ENCODE results near the gene MAP3K9.
A peak's percentile ranks its signal among the peaks of the same experiment; 100 is the strongest.
"Not testable (repeated sequence)": the region's sequence is repeated elsewhere in the genome, so short reads cannot be mapped to it uniquely, and the experiment has no call there.

MAP3K9 gene

DNA sequence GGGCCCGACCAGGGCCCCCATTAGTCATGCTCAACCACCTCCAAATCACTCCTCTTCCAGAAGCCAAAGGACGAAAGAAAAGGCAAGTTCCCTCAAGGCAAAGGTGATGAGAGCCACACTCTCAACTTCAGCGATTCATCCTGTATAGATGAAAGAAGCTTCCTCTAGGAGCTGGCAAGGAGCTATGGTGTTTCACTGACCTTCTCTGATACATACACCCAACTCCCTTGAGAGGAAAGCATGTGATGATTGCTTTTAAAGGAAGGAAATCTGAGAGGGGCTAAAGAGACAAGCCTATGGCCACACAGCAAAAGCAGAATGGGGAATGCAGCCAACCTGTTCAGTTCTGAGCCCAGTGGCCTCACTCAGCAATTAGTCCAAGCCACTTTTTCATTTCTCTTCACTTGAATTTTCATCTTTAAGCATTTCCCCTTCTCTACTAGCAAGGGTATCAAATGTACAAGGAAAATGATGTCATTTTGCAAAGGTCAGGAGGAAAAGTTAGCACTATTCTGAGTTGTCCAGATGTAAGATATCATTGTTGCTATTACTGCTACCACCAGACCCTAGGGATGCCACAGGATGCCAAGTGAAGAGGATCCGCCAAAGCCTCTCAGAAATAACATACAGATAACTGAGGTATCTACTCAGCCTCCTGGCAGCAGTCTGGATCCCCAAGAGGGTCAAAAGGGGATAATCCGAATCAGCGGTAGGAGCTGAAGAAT, 82.5 kb downstream of the MAP3K9 start:
- DNase-seq (ENCODE audit: low read depth in 2 of 3, low spot score in 1 of 3) = no peak

DNA sequence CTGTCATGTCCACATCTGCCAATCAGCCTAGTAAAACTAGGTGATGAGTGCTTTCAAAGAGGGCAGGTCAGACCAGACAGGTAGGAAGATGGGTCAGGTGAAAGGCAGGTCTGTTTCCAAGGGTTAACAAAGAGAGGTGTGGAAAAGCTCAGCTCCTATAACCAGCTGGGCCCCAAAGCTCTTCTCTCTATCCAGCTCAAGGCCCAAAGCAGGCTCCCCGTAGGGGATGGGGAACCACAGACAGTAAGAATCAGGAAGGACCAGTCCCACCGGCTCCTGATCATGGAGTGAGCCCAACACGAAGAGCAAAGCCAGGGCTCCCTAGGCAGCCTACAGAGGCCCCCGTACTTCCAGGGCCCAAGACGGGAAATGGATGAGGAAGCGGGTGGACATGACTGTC, 84.4 kb downstream of the MAP3K9 start:
- no peak for DNase-seq (ENCODE audit: low read depth in 2 of 3, low spot score in 1 of 3)

DNA sequence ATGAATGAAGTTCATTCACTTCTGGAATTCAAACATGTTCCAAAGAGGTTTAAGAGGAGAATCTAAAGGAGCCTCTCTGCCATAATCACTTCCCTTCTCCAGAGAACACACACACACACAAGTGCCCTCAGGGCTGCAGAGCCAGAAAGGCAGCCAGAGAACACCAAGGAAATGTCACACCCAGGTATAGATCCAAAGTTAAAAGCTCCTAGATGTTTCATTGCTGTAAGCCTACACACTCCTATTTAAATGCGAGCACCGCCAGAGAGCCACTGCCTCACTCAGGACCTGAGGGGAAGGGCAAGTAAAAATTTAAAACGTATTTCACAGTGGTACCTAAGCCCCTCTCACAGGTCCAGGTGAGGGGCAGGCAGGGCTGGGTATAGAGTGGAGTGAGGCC, 85.2 kb downstream of the MAP3K9 start:
- DNase-seq (ENCODE audit: low read depth in 2 of 3, low spot score in 1 of 3) = no peak

DNA sequence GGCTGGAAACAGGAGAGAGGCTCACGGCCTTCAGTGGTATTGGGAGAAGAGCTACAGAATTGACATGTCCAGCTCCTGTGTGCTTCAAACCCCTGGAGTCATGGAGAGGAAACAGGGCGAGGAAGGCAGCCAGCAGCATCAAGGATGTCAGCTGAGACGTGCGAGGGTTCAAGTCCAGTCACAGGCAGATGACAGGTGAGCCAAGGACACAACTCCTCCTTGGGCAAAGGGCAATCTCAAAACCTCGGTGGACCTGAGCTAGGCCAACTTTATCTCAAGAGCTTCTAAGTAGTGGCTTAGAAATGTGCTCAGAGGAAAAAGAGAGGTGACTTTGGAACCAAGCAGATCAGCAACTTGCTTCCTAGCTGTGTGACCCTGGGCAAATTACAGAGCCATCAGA, 86.0 kb downstream of the MAP3K9 start:
- DNase-seq (ENCODE audit: low read depth in 2 of 3, low spot score in 1 of 3) = no peak

DNA sequence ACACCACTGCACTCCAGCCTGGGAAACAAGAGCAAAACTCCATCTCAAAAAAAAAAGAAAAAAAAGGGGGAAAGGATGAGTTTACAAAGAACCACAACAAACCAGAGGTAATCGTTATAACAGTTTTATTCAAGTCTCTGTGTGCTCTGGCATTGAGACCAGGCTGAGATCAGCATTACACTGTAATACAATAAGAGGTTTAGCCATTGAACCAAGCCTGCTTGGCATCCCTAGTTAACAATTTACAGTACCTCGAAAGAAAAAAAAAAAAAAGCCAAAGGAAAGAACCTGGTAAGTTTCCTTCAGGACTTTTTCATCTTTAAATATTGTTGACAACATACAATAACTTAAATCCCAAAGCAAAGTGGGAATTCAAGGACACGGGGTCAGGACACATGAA, 86.9 kb downstream of the MAP3K9 start:
- no peak for DNase-seq (ENCODE audit: low read depth in 2 of 3, low spot score in 1 of 3)

DNA sequence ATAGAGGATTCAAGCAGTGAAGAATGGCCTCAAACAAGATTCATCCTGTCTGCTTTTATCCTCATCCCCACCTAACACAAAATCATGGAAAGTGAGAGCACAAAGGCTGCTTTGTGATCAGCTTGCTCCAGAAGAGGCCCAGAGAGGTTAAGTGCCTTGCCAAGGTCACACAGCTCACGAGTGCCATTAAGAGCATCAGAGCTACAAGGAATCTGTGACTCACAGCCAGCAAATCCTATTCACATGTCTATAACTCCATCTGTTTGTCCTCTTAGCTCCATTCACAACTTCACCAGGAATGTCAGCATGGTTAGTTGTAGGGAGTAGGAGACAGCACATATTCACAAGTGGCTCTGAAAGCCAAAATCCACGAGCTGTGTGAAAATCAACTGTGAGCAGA, 87.8 kb downstream of the MAP3K9 start:
- DNase-seq (ENCODE audit: low read depth in 2 of 3, low spot score in 1 of 3) = no peak

DNA sequence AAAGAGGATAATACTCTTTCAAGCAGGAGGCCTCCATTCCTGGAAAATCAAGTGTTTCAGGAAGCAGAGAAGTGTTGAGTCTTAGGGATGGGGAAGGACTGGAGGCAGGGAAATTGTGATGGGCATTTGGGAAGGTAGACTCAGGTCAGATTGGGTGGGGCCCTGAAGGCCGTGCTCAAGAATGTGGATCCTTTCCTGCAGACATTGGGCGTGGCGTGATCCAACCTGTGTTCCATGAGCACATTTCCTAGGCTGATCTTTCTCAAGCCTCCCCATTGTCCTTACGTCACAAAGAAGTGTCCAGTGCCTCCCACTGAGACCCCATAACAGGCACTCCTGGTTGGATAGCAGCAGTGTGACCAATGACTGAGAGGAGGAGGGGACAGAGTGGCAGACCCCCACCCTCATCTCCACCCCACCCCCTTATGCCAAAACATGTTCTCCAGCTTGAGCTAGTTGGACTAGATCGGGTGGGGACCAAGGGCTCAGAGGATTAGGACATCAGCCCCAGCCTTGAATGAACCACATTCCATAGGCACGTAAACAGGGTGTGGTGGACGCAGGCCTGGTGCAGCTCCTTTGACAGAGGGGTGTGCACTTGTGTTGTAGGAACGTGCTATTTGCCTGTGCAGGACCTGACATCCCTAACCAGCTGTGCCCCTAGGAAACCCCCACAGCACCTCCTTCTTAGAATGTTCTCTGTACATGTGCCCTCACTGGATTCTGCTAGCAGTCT, 90.8 kb downstream of the MAP3K9 start:
- DNase-seq (ENCODE audit: low read depth in 2 of 3, low spot score in 1 of 3) = no peak

DNA sequence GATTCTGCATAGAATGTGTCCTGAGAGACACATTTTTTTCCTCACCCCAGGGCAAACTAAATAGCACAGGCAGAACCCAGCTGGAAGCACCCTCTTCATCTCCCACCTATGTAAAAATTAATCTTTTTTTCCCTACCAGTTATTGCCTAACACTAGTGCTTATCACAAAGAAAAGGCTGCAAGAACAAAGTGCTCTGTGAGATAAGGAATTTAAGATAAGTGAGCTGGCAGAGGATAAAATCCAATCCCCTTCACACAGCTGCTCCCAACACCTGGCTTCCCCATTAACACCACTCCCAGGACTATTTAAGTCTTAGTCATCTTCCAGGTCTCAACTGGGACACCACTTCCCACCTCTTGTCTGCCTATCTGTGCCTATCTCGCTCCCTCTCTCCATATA, 92.4 kb downstream of the MAP3K9 start:
- no peak for DNase-seq (ENCODE audit: low read depth in 2 of 3, low spot score in 1 of 3)

DNA sequence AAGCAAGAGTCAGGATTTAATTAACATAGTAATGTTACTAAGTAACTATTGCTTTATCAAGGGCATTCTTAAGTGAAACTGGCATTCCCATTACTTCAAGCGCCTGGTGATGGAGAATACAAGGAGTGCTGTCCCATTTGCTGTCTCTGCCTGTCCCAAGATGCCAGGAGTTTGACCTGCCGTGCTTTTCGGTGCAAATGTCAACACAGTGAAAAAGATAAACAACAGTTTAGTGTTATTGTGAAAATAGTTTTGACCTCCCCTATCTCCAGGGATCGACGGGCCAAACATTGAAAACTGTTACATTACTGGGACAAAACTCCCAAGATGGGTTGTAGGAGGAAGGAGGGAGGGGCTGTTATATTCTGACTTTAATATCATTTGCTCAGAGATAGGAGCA, 92.8 kb downstream of the MAP3K9 start:
- DNase-seq (ENCODE audit: low read depth in 2 of 3, low spot score in 1 of 3) = no peak

DNA sequence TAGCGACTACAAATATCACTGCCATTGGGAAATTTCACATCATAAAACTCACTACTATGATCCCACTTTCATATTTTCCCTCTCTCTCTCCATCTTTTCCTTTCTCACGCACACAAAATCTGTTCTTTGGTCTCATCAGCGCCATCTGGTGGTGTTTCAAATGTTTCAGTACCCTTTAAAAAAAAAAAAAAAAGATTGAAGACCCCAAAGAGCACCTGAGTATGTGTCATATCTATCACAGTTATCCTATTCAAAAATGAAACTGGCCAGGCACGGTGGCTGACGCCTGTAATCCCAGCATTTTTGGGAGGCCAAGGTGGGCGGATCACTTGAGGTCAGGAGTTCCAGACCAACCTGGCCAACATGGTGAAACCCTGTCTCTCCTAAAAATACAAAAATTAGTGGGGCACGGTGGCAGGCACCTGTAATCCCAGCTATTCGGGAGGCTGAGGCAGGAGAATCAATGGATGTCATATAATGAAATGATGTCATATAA, 95.2 kb downstream of the MAP3K9 start:
- peak in 1 of 3 donors; percentile 61 for DNase-seq (ENCODE audit: low read depth in 2 of 3, low spot score in 1 of 3)

DNA sequence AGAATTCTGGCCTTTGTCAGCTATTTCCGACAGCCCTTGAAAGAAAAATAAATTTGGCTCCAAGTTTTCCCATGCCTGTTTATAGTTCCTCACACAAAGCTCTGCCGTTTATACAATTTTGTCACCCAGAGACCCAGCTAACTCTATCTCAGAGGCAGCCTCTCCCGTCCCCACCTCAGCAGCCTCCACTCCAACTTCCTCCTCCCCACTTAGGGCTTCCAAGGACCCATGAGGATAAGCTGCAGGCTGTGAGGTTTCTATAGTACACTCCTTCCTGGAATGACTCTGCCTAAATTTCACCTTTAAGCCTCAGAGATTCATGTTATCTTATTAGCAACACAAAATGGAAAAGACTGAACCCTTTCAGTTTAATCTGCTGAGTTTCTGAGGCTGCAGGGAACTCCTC, 95.8 kb downstream of the MAP3K9 start:
- DNase-seq (ENCODE audit: low read depth in 2 of 3, low spot score in 1 of 3) = no peak

DNA sequence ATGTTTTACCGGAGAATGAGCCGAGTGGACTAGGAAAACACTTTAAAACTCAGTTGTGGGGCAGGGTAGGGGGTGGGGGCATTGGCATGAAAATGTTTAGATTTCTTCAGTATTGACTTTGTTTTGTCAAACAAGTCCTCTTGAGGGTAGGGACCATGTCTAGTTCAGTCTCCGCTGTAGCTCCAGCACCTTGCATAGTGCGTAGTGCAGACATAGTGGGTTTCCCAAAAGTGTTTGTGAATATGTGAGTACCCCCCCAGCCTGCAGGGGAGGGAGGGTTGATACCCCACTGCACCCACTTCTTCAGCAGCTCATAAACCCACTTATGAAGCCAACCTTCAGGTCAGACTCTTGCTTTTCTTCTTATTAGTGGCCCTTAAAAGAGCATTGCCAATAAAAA, 96.2 kb downstream of the MAP3K9 start:
- DNase-seq (ENCODE audit: low read depth in 2 of 3, low spot score in 1 of 3) = no peak

DNA sequence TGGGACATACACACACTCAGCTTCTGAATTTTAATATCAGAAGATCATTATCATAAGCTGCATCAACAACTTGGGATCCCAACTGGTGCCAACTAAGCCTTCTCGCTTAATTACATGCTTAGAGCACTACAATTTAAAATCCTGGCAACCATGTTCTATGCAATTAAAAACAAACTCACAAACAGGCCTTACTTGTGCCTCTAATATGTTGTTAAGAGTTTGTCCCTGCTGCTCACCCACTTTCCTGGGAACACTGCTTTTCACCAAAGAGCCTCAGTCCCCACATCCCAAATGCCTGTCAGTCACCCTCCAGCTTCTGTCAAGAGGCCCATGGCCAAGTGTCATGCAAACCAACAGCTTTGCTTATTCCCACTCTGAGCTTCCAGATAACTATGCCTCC, 97.9 kb downstream of the MAP3K9 start:
- no peak for DNase-seq (ENCODE audit: low read depth in 2 of 3, low spot score in 1 of 3)

DNA sequence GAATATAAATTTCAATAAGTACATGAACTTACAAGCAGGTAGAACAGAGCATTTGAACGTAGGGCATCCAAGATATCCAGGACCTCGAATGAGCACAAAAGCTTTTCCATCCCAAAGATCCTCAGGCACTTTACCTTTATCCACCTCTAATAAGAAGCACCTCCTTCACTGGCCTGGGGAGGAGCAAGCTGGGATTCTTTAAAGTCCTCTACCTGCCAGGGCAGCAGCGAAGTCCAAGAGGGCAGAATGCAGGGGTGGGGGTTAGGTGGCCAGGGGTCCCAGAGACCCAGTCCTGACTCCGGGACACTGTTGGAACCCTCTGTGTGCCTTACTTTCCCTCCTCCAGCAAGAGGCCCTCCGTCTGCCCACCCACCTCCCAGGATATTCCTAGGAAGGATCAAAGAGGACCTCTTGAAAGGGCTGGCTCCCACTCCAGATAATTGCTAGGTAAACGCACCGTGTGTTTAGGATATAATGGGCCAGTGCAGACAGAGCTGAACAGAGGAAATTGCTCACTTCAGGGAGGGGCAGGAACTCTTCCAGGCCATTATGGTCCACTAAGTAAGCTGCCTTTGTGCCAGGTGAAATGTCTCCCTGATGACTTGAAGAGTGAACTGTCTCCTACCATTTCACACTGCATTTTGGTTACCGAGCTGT, 99.5 kb downstream of the MAP3K9 start:
- no peak for DNase-seq (ENCODE audit: low read depth in 2 of 3, low spot score in 1 of 3)

DNA sequence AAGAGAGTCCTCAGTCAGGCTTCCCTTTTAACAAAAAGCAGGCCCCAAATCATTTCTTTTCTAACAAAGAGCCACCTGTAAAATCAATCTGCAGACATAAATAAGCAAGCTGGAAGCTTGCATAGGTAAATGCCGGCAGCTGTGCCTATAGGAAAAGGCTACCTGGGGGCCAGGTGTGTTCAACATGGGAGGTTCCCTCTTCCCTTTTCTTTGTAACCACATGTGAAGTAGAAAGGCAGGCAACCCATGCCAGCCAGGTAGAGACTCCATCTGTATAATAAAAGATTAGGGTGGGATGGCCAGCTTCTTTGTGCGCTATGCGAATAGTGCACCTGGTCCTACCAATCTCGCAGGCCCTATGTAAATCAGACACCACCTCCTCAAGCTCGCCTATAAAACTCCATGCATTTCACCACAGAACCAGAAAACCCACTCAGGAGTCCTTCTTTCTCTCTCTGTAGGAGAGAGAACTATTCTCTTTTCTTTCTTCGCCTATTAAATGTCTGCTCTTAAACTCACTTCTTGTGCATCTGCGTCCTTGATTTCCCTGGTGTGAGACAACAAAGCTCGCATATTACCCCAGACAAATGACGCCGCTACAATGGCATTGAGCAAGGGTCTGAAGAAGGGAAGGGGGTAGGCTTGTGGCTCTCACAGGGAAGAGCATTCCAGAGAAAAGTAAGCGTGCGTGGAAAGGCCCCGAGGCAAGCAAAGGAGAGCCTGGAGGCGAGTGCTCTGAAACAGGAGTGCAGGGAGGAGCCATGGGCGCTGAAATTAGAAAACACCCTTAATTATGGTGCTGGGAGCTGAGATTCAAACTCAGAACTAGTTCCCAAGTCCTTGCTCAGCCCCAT, 100.4 kb downstream of the MAP3K9 start:
- DNase-seq (ENCODE audit: low read depth in 2 of 3, low spot score in 1 of 3) = no peak

DNA sequence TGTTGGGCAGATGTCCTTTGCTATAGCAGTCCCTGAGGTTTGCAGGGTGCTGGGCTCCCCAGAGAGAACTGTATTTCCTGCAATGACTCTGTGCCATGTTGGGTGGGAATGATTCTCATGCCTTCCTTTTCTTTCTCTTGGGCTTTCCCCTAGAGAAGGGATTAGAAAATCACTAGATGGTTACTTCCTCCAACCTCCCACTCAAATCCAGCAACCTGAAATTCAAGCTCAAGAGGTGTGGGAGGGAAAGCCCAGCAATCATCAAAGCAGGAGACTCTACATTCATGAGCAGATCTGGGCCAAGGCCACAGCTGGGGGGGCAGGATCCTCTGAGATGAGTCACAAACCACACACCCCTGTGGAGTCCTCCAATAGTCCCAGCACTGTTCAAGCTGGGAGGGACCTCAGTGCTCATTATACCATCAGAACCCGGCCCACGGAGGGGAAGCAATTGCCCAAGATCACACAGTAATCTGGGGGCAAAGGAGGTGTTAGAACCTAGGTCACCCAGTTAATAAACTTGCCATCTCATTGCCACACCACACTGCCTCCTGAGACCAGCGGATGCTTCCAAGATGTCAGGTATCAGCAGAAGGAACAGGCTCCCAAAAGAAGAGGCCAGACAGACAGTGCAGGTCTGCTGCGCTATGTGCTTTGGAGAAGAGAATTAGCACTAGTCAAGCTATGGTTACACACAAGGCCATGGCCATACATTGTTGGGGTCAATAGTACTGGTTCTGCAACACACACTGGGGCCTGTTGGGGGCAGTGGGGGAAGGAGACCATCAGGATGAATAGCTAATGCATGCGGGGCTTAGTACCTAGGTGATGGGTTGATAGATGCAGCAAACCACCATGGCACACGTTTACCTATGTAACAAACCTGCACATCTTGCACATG, 101.9 kb downstream of the MAP3K9 start:
- peak in 2 of 3 donors; percentile 1 to 2 for DNase-seq (ENCODE audit: low read depth in 2 of 3, low spot score in 1 of 3)

DNA sequence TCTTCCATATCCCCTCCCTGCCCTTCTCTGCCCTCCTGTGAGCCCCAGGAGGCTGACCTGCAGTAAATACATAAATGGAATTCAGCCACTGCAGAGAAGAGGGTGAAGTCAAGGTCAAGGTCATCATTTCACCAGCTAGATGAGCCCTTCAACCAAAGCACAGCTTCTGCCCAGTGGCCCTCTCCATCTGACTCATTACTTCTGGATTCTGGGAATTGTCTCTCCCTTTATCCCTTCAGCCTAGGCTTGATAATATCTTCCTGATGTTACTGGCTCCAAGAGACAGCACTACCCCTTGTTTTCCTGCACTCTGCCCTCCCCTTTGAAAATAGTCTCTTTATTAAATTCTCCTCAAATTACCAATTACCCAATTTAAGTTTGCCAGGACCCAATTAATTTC, 103.1 kb downstream of the MAP3K9 start:
- DNase-seq (ENCODE audit: low read depth in 2 of 3, low spot score in 1 of 3) = no peak

DNA sequence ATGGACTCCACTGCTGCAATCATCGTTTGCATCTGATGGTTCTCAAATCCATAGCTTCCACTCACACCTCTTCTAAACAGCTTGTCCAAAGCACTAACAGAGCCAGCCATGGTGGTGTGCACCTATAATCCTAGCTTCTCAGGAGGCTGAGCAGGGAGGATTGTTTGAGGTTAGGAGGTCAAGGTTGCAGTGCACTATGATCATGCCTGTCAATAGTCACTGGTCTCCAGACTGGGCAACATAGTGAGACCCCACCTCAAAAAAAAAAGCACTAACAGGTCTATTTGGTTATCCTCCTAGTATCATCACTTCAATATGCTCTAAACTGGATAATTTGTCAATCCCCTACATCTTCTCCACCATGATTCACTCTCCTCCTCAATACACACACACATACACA, 104.4 kb downstream of the MAP3K9 start:
- DNase-seq (ENCODE audit: low read depth in 2 of 3, low spot score in 1 of 3) = no peak

DNA sequence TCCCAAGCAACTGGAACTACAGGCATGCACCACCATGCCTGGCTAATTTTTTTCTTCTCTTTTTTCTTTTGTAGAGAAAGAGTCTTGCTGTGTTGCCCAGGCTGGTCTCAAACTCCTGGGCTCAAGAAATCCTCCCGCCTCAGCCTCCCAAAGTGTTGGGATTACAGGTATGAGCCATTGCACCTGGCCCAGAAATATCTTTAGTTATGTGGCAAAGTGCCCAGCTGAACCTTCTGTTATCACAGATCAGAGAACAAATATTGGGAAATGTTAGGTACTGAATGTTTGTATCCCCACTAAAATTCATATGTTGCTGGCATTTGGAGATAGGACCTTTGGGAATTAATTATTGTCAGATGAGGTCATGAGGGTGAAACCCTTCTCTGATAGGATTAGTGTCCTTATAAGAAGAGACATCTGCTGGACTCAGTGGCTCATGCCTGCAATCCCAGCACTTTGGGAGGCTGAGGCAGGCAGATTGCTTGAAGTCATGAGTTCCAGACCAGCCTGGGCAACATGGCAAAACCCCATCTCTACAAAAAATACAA, 105.6 kb downstream of the MAP3K9 start:
- not testable (repeated sequence) for DNase-seq (ENCODE audit: low read depth in 2 of 3, low spot score in 1 of 3)

DNA sequence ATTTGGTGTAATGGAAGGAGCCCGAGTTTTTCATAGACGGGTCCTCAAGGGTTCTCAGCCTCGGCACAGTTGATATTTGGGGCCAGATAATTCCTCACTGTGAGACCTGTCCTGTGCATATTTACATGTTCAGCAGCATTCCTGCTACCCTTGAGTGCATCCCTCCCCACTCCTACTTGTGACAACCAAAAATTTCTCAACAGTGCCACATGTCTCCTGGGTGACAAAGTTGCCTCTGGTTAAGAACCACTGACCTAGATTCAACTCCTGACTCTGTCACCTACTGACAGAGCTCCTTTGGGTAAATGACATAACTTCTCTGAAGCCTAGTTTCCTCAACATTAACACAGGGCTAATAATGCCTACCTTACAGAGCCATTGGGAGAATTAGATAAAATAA, 107.2 kb downstream of the MAP3K9 start:
- no peak for DNase-seq (ENCODE audit: low read depth in 2 of 3, low spot score in 1 of 3)

Measured in stimulated activated CD4-positive, alpha-beta T cell treated with anti-CD3 and anti-CD28 coated beads, Interleukin-12 subunit alpha, Interleukin-12 subunit beta, amount 100 ng/mL, for 48 hours (primary cell).